Osteocyte (in vitro differentiated cells): ENCODE data around the gene ATP4A. TPM values are rescaled to one million over a fixed set of nuclear protein-coding genes. Genes with fewer than 3 reads are reported as not detected.

Experiments used
- DNase-seq: peaks from one replicate; pipeline ENCODE4 v3.0.0; 2021; ENCODE audit warnings: mixed read lengths; ENCODE audit not compliant: unreplicated experiment; ENCODE audit errors: extremely low spot score
- H3K27ac Mint-ChIP-seq: one replicate; pipeline ENCODE4 v1.8.0; 2021; ENCODE audit warnings: mild to moderate bottlenecking, mixed read lengths; ENCODE audit not compliant: unreplicated experiment
- H3K27me3 Mint-ChIP-seq: one replicate; pipeline ENCODE4 v1.8.0; 2021; ENCODE audit warnings: mixed read lengths; ENCODE audit not compliant: unreplicated experiment
- H3K36me3 Mint-ChIP-seq: one replicate; pipeline ENCODE4 v1.8.0; 2021; ENCODE audit warnings: mixed read lengths; ENCODE audit not compliant: unreplicated experiment
- H3K4me1 Mint-ChIP-seq: one replicate; pipeline ENCODE4 v1.8.0; 2021; ENCODE audit warnings: mixed read lengths; ENCODE audit not compliant: unreplicated experiment
- H3K4me3 Mint-ChIP-seq: one replicate; pipeline ENCODE4 v1.8.0; 2021; ENCODE audit warnings: mild to moderate bottlenecking, moderate library complexity, mixed read lengths; ENCODE audit not compliant: unreplicated experiment
- H3K9me3 Mint-ChIP-seq: one replicate; pipeline ENCODE4 v1.8.0; 2021; ENCODE audit warnings: mixed read lengths; ENCODE audit not compliant: unreplicated experiment
- total RNA-seq: library from RNA; stranded (reverse); gene quantifications from 2 replicates; pipeline ENCODE4 v1.2.1, GENCODE V29; 2021
- TF ChIP-seq, protein P1 (sequence below): fragments of 200-600 bp; sonication (generic); IDR thresholded peaks from 2 replicates; pipeline ENCODE4 v1.5.0; 2021; ENCODE audit warnings: antibody characterized with exemption, mild to moderate bottlenecking, moderate library complexity

Gene ATP4A
- total RNA-seq, 1 donor from 2014 or later: not detected

DNA sequence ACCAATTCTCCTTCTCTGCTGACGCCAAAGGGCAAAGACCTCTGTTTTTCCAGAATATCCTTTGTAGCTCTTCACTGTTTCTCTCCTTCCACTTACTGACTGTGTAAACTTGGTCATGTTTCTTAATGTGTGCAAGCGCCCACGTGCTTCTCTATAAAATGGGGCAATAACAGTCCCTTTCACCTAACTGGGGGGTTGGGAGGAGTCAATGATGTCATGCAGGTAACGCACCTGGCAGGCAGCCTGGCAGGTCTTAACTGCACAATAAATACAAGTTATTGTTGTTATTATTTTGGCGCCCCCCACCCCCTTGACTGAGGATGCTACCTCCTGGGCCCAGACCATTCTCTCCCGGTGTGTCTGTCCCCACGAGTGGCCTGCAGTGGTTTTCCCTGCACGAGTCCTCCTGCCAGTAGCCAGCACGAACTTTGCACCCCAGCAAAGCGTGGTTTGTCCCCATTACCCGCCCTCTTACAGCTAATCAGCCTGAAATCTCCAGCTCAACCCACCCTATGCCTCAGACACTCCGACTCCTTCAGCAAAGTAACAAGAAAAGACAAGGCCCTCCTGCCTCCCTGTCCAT is 40.6 kb downstream of the ATP4A start:
- Mint-ChIP-seq H3K4me3 (no peak overlapping the region), H3K27me3 (peaks cover 7% of the 10 kb centered on the region), H3K36me3 (no peaks in the 10 kb centered on the region), H3K9me3 (no peaks in the 10 kb centered on the region), H3K27ac (no peak overlapping the region), H3K4me1 (peaks cover 8% of the 10 kb centered on the region)
- TF ChIP-seq, protein P1, sequence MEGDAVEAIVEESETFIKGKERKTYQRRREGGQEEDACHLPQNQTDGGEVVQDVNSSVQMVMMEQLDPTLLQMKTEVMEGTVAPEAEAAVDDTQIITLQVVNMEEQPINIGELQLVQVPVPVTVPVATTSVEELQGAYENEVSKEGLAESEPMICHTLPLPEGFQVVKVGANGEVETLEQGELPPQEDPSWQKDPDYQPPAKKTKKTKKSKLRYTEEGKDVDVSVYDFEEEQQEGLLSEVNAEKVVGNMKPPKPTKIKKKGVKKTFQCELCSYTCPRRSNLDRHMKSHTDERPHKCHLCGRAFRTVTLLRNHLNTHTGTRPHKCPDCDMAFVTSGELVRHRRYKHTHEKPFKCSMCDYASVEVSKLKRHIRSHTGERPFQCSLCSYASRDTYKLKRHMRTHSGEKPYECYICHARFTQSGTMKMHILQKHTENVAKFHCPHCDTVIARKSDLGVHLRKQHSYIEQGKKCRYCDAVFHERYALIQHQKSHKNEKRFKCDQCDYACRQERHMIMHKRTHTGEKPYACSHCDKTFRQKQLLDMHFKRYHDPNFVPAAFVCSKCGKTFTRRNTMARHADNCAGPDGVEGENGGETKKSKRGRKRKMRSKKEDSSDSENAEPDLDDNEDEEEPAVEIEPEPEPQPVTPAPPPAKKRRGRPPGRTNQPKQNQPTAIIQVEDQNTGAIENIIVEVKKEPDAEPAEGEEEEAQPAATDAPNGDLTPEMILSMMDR: no peak
- DNase-seq: no peak

- H3K27me3 Mint-ChIP-seq: peaks cover 7% of the 10 kb centered on the region
Measured at GRCh38 chr19:35521124-35521743, 42.2 kb downstream of the ATP4A start.

GRCh38 chr19:35519291-35519690 is 44.2 kb downstream of the ATP4A start:
- no peak for DNase-seq
- H3K9me3 Mint-ChIP-seq: no peaks in the 10 kb centered on the region
- H3K27me3 Mint-ChIP-seq: peaks cover 5% of the 10 kb centered on the region
- TF ChIP-seq, protein P1: no peak
- peaks cover 10% of the 10 kb centered on the region for H3K4me1 Mint-ChIP-seq
- H3K27ac Mint-ChIP-seq: no peak overlapping the region
- no peak overlapping the region for H3K4me3 Mint-ChIP-seq
- no peaks in the 10 kb centered on the region for H3K36me3 Mint-ChIP-seq

More at GRCh38 chr19:35521124-35521743, 42.2 kb downstream of the ATP4A start:
- H3K4me3 Mint-ChIP-seq: no peak overlapping the region
- H3K9me3 Mint-ChIP-seq: no peaks in the 10 kb centered on the region
- DNase-seq: no peak
- H3K36me3 Mint-ChIP-seq: no peaks in the 10 kb centered on the region
- TF ChIP-seq, protein P1: no peak
- peaks cover 8% of the 10 kb centered on the region for H3K4me1 Mint-ChIP-seq
- no peak overlapping the region for H3K27ac Mint-ChIP-seq

DNA sequence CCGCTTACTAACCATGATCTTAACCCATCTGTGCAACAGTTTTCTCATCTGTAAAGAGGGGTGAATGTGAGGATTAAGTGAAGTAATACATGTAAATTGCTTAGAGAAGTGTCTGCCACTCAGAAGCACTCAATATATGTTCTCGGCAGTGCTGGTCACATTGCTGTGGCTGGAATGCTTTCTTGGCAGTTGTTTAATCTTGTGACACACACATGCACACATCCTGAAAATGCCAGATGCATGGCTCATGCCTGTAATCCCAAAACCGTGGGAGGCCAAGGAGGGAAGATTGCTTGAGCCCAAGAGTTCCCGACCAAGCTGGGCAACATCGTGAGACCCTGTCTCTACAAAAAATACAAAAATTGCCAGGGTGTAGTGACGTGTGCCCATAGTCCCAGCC is 45.1 kb downstream of the ATP4A start:
- TF ChIP-seq, protein P1: no peak
- no peak for DNase-seq
- Mint-ChIP-seq H3K4me1 (peaks cover 10% of the 10 kb centered on the region), H3K27me3 (peaks cover 6% of the 10 kb centered on the region), H3K27ac (peak overlapping the region; percentile 25), H3K4me3 (no peak overlapping the region), H3K36me3 (no peaks in the 10 kb centered on the region), H3K9me3 (no peaks in the 10 kb centered on the region)

GRCh38 chr19:35517342-35517741 is 46.1 kb downstream of the ATP4A start:
- Mint-ChIP-seq H3K27me3 (peaks cover 13% of the 10 kb centered on the region), H3K4me1 (peaks cover 10% of the 10 kb centered on the region), H3K36me3 (no peaks in the 10 kb centered on the region), H3K4me3 (no peak overlapping the region), H3K9me3 (no peaks in the 10 kb centered on the region), H3K27ac (no peak overlapping the region)
- TF ChIP-seq, protein P1: no peak
- DNase-seq: no peak
